IMR-90 (cell line): Measurements from ENCODE around the gene OR9A2. TPM values are rescaled to one million over a fixed set of nuclear protein-coding genes. Genes with fewer than 3 reads are reported as not detected.

Source experiments
- ATAC-seq: fragments of 200-7000 bp; cut with Tn5 transposase; 2 replicates; pipeline ENCODE4 v1.9.1; 2020; ENCODE audit warnings: low read depth, mild to moderate bottlenecking, moderate library complexity
- BruUV-seq: library from RNA; stranded (reverse); fragments of 400-500 nt; replicated peaks from 2 replicates; lab custom pipeline; 2021; lab: Mats Ljungman, UMichigan
- CTCF ChIA-PET: fragments of 300-600 bp; formaldehyde crosslinking; extraction: SDS; loops from one replicate; lab custom pipeline; 2021; ENCODE audit warnings: antibody characterized with exemption; lab: Yijun Ruan, JAX
- POLR2A ChIA-PET: fragments of 300-600 bp; sonication (Branson Sonifier 250); formaldehyde crosslinking; loops from one replicate; lab custom pipeline; 2022; ENCODE audit warnings: antibody characterized with exemption; ENCODE audit not compliant: unreplicated experiment; lab: Charles Lee
- DNase-seq: peaks from one replicate; pipeline ENCODE4 v3.0.0; 2013
- H2AFZ ChIP-seq: replicated peaks from 2 replicates; pipeline ENCODE3; 2013; ENCODE audit warnings: low read length, mild to moderate bottlenecking; ENCODE audit not compliant: poor library complexity
- H2AK5ac ChIP-seq: 2 replicates; pipeline ENCODE4 v1.6.1; 2013; ENCODE audit warnings: low read depth, low read length, inconsistent platforms
- H2AK9ac ChIP-seq: replicated peaks from 2 replicates; pipeline ENCODE3; 2013; ENCODE audit warnings: mild to moderate bottlenecking, low read depth, low read length, moderate library complexity; ENCODE audit not compliant: poor library complexity
- H2BK120ac ChIP-seq: 2 replicates; pipeline ENCODE4 v1.6.1; 2013; ENCODE audit warnings: low read depth, low read length, inconsistent platforms
- H2BK15ac ChIP-seq: 3 replicates; pipeline ENCODE4 v1.6.1; 2013; ENCODE audit warnings: low read depth, low read length, inconsistent platforms
- H2BK20ac ChIP-seq: 2 replicates; pipeline ENCODE4 v1.6.1; 2013; ENCODE audit warnings: low read depth, mild to moderate bottlenecking, inconsistent platforms, low read length, moderate library complexity
- H2BK5ac ChIP-seq: 2 replicates; pipeline ENCODE4 v1.6.1; 2013; ENCODE audit warnings: mild to moderate bottlenecking, low read depth, low read length, inconsistent platforms; ENCODE audit not compliant: poor library complexity, severe bottlenecking
- H3K14ac ChIP-seq: replicated peaks from 2 replicates; pipeline ENCODE4 v1.6.1; 2013; ENCODE audit warnings: low read depth, low read length, inconsistent platforms
- H3K18ac ChIP-seq: 2 replicates; pipeline ENCODE4 v1.6.1; 2013; ENCODE audit warnings: low read depth, low read length, control low read depth
- H3K23ac ChIP-seq: 2 replicates; pipeline ENCODE4 v1.6.1; 2013; ENCODE audit warnings: low read depth, low read length, inconsistent platforms
- H3K27ac ChIP-seq: 2 replicates; pipeline ENCODE4 v1.5.1; 2013; ENCODE audit warnings: mild to moderate bottlenecking, control low read depth, low read length; ENCODE audit not compliant: insufficient read depth
- H3K27me3 ChIP-seq: 2 replicates; pipeline ENCODE4 v1.6.1; 2013; ENCODE audit warnings: low read length; ENCODE audit not compliant: control insufficient read depth, insufficient read depth
- H3K36me3 ChIP-seq: 2 replicates; pipeline ENCODE4 v1.6.1; 2013; ENCODE audit warnings: low read length, mixed read lengths; ENCODE audit not compliant: control insufficient read depth, insufficient read depth
- H3K4ac ChIP-seq: 2 replicates; pipeline ENCODE4 v1.6.1; 2013; ENCODE audit warnings: low read depth, low read length, inconsistent platforms
- H3K4me1 ChIP-seq: 2 replicates; pipeline ENCODE4 v1.6.1; 2013; ENCODE audit warnings: low read length, mixed read lengths; ENCODE audit not compliant: control insufficient read depth, insufficient read depth
- H3K4me2 ChIP-seq: 2 replicates; pipeline ENCODE4 v1.6.1; 2013; ENCODE audit warnings: low read depth, mild to moderate bottlenecking, control low read depth, low read length, moderate library complexity
- H3K4me3 ChIP-seq: 2 replicates; pipeline ENCODE4 v1.5.1; 2013; ENCODE audit warnings: low read depth, mild to moderate bottlenecking, control low read depth, low read length, moderate library complexity; ENCODE audit not compliant: insufficient read depth
- H3K56ac ChIP-seq: 2 replicates; pipeline ENCODE4 v1.6.1; 2013; ENCODE audit warnings: low read length, inconsistent platforms; ENCODE audit not compliant: insufficient read depth; ENCODE audit errors: extremely low read depth
- H3K79me1 ChIP-seq, 2 experiments: 2 replicates each; pipeline ENCODE4 v1.6.1; 2013; ENCODE audit warnings: low read length in 2 of 2, inconsistent platforms in 1 of 2, low read depth in 1 of 2
- H3K9ac ChIP-seq: 2 replicates; pipeline ENCODE4 v1.6.1; 2013; ENCODE audit warnings: low read depth, low read length, control low read depth
- H3K9me1 ChIP-seq: 2 replicates; pipeline ENCODE4 v1.6.1; 2013; ENCODE audit warnings: low read length, inconsistent platforms; ENCODE audit not compliant: insufficient read depth
- H3K9me3 ChIP-seq: 2 replicates; pipeline ENCODE4 v1.6.1; 2013; ENCODE audit warnings: low read length; ENCODE audit not compliant: control insufficient read depth, insufficient read depth
- H4K20me1 ChIP-seq: 2 replicates; pipeline ENCODE4 v1.6.1; 2013; ENCODE audit warnings: low read length, inconsistent platforms; ENCODE audit not compliant: insufficient read depth
- H4K5ac ChIP-seq: 2 replicates; pipeline ENCODE4 v1.6.1; 2013; ENCODE audit warnings: mild to moderate bottlenecking, low read depth, low read length, control low read depth
- H4K8ac ChIP-seq, 2 experiments: 2 replicates each; pipeline ENCODE4 v1.6.1; 2013; ENCODE audit warnings: low read depth in 2 of 2, low read length in 2 of 2, control low read depth in 1 of 2, inconsistent platforms in 1 of 2
- H4K91ac ChIP-seq: 2 replicates; pipeline ENCODE4 v1.6.1; 2013; ENCODE audit warnings: low read depth, low read length, inconsistent platforms; ENCODE audit not compliant: insufficient read depth
- BHLHE40 ChIP-seq: fragments of 150-350 bp; IDR thresholded peaks from 2 replicates; pipeline ENCODE4 v1.6.1; 2016; ENCODE audit warnings: mild to moderate bottlenecking, low read depth, low read length
- CEBPB ChIP-seq: IDR thresholded peaks from 2 replicates; pipeline ENCODE4 v1.6.1; 2012; ENCODE audit warnings: low read depth, low read length, improper control_type of control experiment
- CHD1 ChIP-seq: IDR thresholded peaks from 2 replicates; pipeline ENCODE4 v1.6.1; 2012; ENCODE audit warnings: low read depth, low read length, improper control_type of control experiment
- FOS ChIP-seq: fragments of 150-350 bp; IDR thresholded peaks from 2 replicates; pipeline ENCODE4 v1.6.1; 2016; ENCODE audit warnings: low read depth, low read length
- MAFK ChIP-seq: IDR thresholded peaks from 2 replicates; pipeline ENCODE4 v1.6.1; 2012; ENCODE audit warnings: low read depth, low read length, improper control_type of control experiment
- MAZ ChIP-seq: IDR thresholded peaks from 2 replicates; pipeline ENCODE4 v1.6.1; 2012; ENCODE audit warnings: low read depth, mild to moderate bottlenecking, low read length, improper control_type of control experiment, moderate library complexity, borderline replicate concordance
- MXI1 ChIP-seq: IDR thresholded peaks from 2 replicates; pipeline ENCODE4 v1.6.1; 2012; ENCODE audit warnings: low read depth, mild to moderate bottlenecking, low read length, moderate library complexity, borderline replicate concordance
- NFE2L2 ChIP-seq: fragments of 150-350 bp; IDR thresholded peaks from 2 replicates; pipeline ENCODE4 v1.6.1; 2016; ENCODE audit warnings: low read depth, mild to moderate bottlenecking, low read length
- POLR2A ChIP-seq: IDR thresholded peaks from 2 replicates; pipeline ENCODE4 v1.6.1; 2012; ENCODE audit warnings: mild to moderate bottlenecking, low read depth, low read length
- RAD21 ChIP-seq: IDR thresholded peaks from 2 replicates; pipeline ENCODE4 v1.6.1; 2012; ENCODE audit warnings: low read length, improper control_type of control experiment
- RCOR1 ChIP-seq: IDR thresholded peaks from 2 replicates; pipeline ENCODE4 v1.6.1; 2012; ENCODE audit warnings: mild to moderate bottlenecking, low read length, improper control_type of control experiment; ENCODE audit not compliant: insufficient replicate concordance
- RFX5 ChIP-seq: IDR thresholded peaks from 2 replicates; pipeline ENCODE4 v1.8.0; 2012; ENCODE audit warnings: low read depth, mild to moderate bottlenecking, low read length, moderate library complexity
- SMC3 ChIP-seq: fragments of 150-350 bp; IDR thresholded peaks from 2 replicates; pipeline ENCODE4 v1.6.1; 2016; ENCODE audit warnings: low read depth, mild to moderate bottlenecking, antibody characterized with exemption, low read length, moderate library complexity
- WGBS, 2 experiments: methylation state at CpG; one replicate each; pipeline versions ENCODE4 v1.1.5 to v1.1.7; 2013; ENCODE audit warnings: missing lambda C conversion rate in 2 of 2; ENCODE audit not compliant: insufficient read length in 1 of 2; ENCODE audit errors: extremely low coverage in 2 of 2; 5-methylcytosine and 5-hydroxymethylcytosine counted together
- dilution Hi-C: fragments of 300-500 bp; cut with HindIII; formaldehyde crosslinking; loops from one replicate; pipeline ENCODE4 v1.14.3; 2018; ENCODE audit warnings: low sequenced_read_pairs; ENCODE audit not compliant: unreplicated experiment
- in situ Hi-C: fragments of 300-500 bp; cut with MboI; formaldehyde crosslinking; loops from 3 replicates; pipeline ENCODE4 v1.14.3; 2019; ENCODE audit warnings: low sequenced_read_pairs, inconsistent platforms, mixed read lengths
- intact Hi-C: fragments of 100-400 bp; cut with micrococcal nuclease; formaldehyde crosslinking; loops from 2 replicates; pipeline ENCODE4 v1.10.0; 2022
- polyA plus RNA-seq, 3 experiments: library from polyadenylated mRNA; depleted of rRNA; stranded (reverse); fragments of >200 nt; gene quantifications; 2 replicates each; pipeline ENCODE4 v1.2.3, GENCODE V29; 2012; ENCODE audit warnings: low replicate concordance in 1 of 3
- total RNA-seq: library from RNA; depleted of rRNA; stranded (reverse); fragments of >200 nt; gene quantifications from 2 replicates; pipeline ENCODE4 v1.2.3, GENCODE V29; 2012
- TF ChIP-seq, protein P1 (sequence below): fragments of 150-350 bp; IDR thresholded peaks from 2 replicates; pipeline ENCODE4 v1.6.1; 2017; ENCODE audit warnings: mild to moderate bottlenecking, antibody characterized with exemption, low read length, low read depth
- TF ChIP-seq, protein P2 (sequence below): fragments of 150-350 bp; IDR thresholded peaks from 2 replicates; pipeline ENCODE4 v1.6.1; 2016; ENCODE audit warnings: low read depth, mild to moderate bottlenecking, low read length, moderate library complexity, borderline replicate concordance
- TF ChIP-seq, protein P3 (sequence below): conservative IDR thresholded peaks from 2 replicates; pipeline ENCODE4 v1.5.1; 2012; ENCODE audit warnings: mild to moderate bottlenecking, low read depth, low read length, improper control_type of control experiment

Gene OR9A2
- total and polyA plus RNA-seq, 2 of the 4 experiments (the other 2 are of a cell fraction): not detected

DNA sequence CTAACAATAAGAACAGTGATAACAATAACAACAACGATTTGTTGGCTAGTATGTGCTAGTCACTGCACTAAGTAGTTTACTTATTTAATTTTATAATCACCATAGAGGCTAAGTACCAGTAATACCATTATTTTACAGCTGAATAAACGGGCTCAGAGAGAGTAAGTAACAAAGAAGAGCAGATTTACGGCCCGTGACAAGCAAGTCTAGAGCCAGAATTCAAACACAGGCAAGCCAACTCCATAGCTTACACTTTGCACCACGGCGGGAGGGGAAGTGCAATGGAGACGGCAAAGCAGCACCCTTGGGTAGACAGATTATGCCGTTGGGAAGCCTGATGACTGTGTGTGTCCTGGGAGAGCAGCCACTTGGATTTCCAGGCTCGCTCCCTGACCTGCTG lies 24.0 kb upstream of the OR9A2 start:
- Histone ChIP-seq H3K4ac (no peak overlapping the region), H3K4me3 (no peak overlapping the region), H2BK15ac (no peak overlapping the region)

More for the DNA sequence above, 24.0 kb upstream of the OR9A2 start:
- Histone ChIP-seq H3K27me3 (no peaks in the 10 kb centered on the region), H3K56ac (no peak overlapping the region), H4K8ac (no peak overlapping the region), H3K9me1 (no peaks in the 10 kb centered on the region), H4K5ac (no peak overlapping the region), H3K9me3 (peaks cover 6% of the 10 kb centered on the region; the same call in 1 of the 2 replicates), H3K79me1 (no peaks in the 10 kb centered on the region), H3K36me3 (no peaks in the 10 kb centered on the region), H3K4me1 (no peaks in the 10 kb centered on the region), H3K4me2 (no peak overlapping the region), H4K20me1 (no peaks in the 10 kb centered on the region), H2BK120ac (no peak overlapping the region), H2BK5ac (no peak overlapping the region), H2AFZ (no peak overlapping the region), H4K91ac (no peak overlapping the region), H3K18ac (no peak overlapping the region), H3K9ac (no peak overlapping the region), H3K14ac (no peak overlapping the region), H2AK9ac (no peak overlapping the region), H3K27ac (no peak overlapping the region), H2AK5ac (no peak overlapping the region), H2BK20ac (no peak overlapping the region), H3K23ac (no peak overlapping the region)
- TF ChIP-seq RFX5 (no peak), MAFK (no peak), BHLHE40 (no peak), RAD21 (no peak), CHD1 (no peak), POLR2A (no peak), RCOR1 (no peak), MXI1 (no peak), CEBPB (no peak), FOS (no peak), SMC3 (no peak), NFE2L2 (no peak), MAZ (no peak)
- TF ChIP-seq, protein P1, sequence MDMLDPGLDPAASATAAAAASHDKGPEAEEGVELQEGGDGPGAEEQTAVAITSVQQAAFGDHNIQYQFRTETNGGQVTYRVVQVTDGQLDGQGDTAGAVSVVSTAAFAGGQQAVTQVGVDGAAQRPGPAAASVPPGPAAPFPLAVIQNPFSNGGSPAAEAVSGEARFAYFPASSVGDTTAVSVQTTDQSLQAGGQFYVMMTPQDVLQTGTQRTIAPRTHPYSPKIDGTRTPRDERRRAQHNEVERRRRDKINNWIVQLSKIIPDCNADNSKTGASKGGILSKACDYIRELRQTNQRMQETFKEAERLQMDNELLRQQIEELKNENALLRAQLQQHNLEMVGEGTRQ: no peak
- TF ChIP-seq, protein P2, sequence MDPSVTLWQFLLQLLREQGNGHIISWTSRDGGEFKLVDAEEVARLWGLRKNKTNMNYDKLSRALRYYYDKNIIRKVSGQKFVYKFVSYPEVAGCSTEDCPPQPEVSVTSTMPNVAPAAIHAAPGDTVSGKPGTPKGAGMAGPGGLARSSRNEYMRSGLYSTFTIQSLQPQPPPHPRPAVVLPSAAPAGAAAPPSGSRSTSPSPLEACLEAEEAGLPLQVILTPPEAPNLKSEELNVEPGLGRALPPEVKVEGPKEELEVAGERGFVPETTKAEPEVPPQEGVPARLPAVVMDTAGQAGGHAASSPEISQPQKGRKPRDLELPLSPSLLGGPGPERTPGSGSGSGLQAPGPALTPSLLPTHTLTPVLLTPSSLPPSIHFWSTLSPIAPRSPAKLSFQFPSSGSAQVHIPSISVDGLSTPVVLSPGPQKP: no peak
- TF ChIP-seq, protein P3, sequence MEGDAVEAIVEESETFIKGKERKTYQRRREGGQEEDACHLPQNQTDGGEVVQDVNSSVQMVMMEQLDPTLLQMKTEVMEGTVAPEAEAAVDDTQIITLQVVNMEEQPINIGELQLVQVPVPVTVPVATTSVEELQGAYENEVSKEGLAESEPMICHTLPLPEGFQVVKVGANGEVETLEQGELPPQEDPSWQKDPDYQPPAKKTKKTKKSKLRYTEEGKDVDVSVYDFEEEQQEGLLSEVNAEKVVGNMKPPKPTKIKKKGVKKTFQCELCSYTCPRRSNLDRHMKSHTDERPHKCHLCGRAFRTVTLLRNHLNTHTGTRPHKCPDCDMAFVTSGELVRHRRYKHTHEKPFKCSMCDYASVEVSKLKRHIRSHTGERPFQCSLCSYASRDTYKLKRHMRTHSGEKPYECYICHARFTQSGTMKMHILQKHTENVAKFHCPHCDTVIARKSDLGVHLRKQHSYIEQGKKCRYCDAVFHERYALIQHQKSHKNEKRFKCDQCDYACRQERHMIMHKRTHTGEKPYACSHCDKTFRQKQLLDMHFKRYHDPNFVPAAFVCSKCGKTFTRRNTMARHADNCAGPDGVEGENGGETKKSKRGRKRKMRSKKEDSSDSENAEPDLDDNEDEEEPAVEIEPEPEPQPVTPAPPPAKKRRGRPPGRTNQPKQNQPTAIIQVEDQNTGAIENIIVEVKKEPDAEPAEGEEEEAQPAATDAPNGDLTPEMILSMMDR: no peak
- CTCF ChIA-PET: interaction anchor here (0.6 kb wide), 1 partner anchor 368 kb away, joined by 10 read pairs; no protein-coding TSS in a partner anchor
- no TSS peak for BruUV-seq
- in situ Hi-C loops: no loop called here
- intact Hi-C loops: no loop called here
- ATAC-seq: no peak
- POLR2A ChIA-PET: no interaction called here
- dilution Hi-C loops: no loop called here
- WGBS, 2 experiments: no CpG with 5 or more reads among the region's 9 CpGs
- DNase-seq: no peak
